T-helper 2 cell treated with Interferon-gamma antibody and Interleukin-4, amounts not matched to agents 5 μg/mL and 100 μg/mL, for 36 hours (primary cell): ENCODE data around the gene SPHKAP.

Experiments used
- DNase-seq: peaks from one replicate; pipeline ENCODE4 v3.0.0; 2021; ENCODE audit warnings: low spot score
- H3K27ac Mint-ChIP-seq: one replicate; pipeline ENCODE4 v1.8.0; 2021; ENCODE audit warnings: mild to moderate bottlenecking, mixed read lengths
- H3K27me3 Mint-ChIP-seq: one replicate; pipeline ENCODE4 v1.8.0; 2021; ENCODE audit warnings: low read depth, mixed read lengths
- H3K36me3 Mint-ChIP-seq: one replicate; pipeline ENCODE4 v1.8.0; 2021; ENCODE audit warnings: low read depth, mixed read lengths
- H3K4me1 Mint-ChIP-seq: one replicate; pipeline ENCODE4 v1.8.0; 2021; ENCODE audit warnings: low read depth, mixed read lengths
- H3K4me3 Mint-ChIP-seq: one replicate; pipeline ENCODE4 v1.8.0; 2022; ENCODE audit warnings: mild to moderate bottlenecking, moderate library complexity, mixed read lengths
- H3K9me3 Mint-ChIP-seq: one replicate; pipeline ENCODE4 v1.8.0; 2021; ENCODE audit warnings: mixed read lengths

The SPHKAP gene

GRCh38 chr2:228072669-228073068, 108.8 kb downstream of the SPHKAP start:
- Mint-ChIP-seq H3K4me1 (no peaks in the 10 kb centered on the region), H3K27ac (no peak overlapping the region), H3K9me3 (no peaks in the 10 kb centered on the region), H3K36me3 (no peaks in the 10 kb centered on the region), H3K4me3 (no peak overlapping the region), H3K27me3 (no peaks in the 10 kb centered on the region)
- DNase-seq: no peak

- H3K36me3 Mint-ChIP-seq: no peaks in the 10 kb centered on the region
- H3K27me3 Mint-ChIP-seq: no peaks in the 10 kb centered on the region
- no peaks in the 10 kb centered on the region for H3K9me3 Mint-ChIP-seq
- no peak for DNase-seq
- no peak overlapping the region for H3K4me3 Mint-ChIP-seq
- H3K4me1 Mint-ChIP-seq: no peaks in the 10 kb centered on the region
- H3K27ac Mint-ChIP-seq: no peak overlapping the region
These were observed 114.2 kb downstream of the SPHKAP start for GRCh38 chr2:228067309-228067708.

- Mint-ChIP-seq H3K4me1 (no peaks in the 10 kb centered on the region), H3K27me3 (no peaks in the 10 kb centered on the region), H3K9me3 (no peaks in the 10 kb centered on the region), H3K4me3 (no peak overlapping the region), H3K36me3 (no peaks in the 10 kb centered on the region), H3K27ac (no peak overlapping the region)
- no peak for DNase-seq
These were observed 115.2 kb downstream of the SPHKAP start for GRCh38 chr2:228066126-228066798.

- H3K4me1 Mint-ChIP-seq: no peaks in the 10 kb centered on the region
- H3K9me3 Mint-ChIP-seq: no peaks in the 10 kb centered on the region
- H3K27me3 Mint-ChIP-seq: no peaks in the 10 kb centered on the region
- no peak overlapping the region for H3K27ac Mint-ChIP-seq
- DNase-seq: no peak
- H3K4me3 Mint-ChIP-seq: no peak overlapping the region
- H3K36me3 Mint-ChIP-seq: no peaks in the 10 kb centered on the region
These were observed 115.8 kb downstream of the SPHKAP start for GRCh38 chr2:228065686-228066085.

DNA sequence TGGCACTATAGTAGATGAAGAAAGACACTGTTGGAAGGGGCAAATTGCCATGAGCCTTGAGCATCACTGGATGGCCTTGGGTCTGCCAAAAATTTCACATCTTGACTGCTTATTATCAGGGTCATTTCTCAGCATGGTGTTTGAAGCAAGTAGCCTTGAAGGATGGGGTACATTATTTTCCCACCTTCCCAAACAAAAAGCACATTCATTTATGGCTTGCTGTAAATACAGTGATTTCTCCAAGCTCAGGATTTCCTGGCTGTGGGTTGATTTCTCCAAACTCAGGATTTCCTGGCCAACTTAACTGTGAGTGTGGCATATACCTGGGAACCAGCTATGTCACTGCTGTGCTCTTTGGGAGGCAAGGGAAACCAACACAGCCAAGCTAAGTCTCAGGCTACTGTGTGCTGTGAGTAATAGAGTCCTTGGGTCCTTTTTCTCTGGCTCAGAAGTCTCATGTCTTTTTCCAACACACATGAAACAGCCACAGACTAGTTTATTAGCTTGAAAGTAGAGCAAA, 116.6 kb downstream of the SPHKAP start:
- no peak for DNase-seq
- H3K36me3 Mint-ChIP-seq: no peaks in the 10 kb centered on the region
- H3K27ac Mint-ChIP-seq: no peak overlapping the region
- no peaks in the 10 kb centered on the region for H3K9me3 Mint-ChIP-seq
- H3K4me1 Mint-ChIP-seq: no peaks in the 10 kb centered on the region
- no peak overlapping the region for H3K4me3 Mint-ChIP-seq
- no peaks in the 10 kb centered on the region for H3K27me3 Mint-ChIP-seq

DNA sequence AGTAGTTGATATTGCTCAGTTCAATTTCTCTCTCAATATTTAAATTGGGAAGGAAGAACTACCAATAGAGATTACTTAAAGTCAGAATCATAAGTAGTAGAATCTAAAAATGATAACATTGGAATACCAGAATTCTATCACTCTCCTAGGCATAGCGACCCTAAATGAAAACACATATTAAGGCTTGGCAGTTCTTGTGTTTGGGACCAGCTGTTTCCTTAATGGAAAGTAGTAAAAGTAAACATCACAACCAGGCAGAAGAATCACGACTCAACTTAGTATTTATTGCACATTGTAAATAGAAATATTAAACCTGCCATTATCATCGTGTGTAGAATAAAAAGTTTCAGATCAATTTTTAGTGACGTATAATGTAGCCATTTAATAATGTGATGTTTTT, 117.5 kb downstream of the SPHKAP start:
- Mint-ChIP-seq H3K27ac (no peak overlapping the region), H3K4me3 (no peak overlapping the region), H3K27me3 (no peaks in the 10 kb centered on the region), H3K9me3 (no peaks in the 10 kb centered on the region), H3K4me1 (no peaks in the 10 kb centered on the region), H3K36me3 (no peaks in the 10 kb centered on the region)
- no peak for DNase-seq

DNA sequence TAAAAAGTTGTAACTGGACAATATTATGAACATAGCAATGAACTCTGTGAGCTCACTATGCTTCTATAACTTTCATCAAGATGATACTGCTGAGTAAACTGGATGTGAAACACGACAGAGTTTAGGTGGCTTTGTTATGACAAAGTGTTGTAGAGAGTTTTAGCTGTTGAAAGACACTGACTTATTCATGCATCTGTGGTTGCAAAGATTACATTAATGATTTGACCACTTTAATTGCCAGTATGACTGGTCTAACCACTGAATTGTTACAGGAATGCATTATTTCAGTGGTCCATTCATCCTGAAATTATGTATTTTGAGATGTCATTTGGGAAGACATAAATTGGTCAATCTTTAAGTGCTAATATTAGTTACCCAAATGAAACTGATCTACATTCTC, 117.9 kb downstream of the SPHKAP start:
- H3K27ac Mint-ChIP-seq: no peak overlapping the region
- no peaks in the 10 kb centered on the region for H3K4me1 Mint-ChIP-seq
- no peaks in the 10 kb centered on the region for H3K9me3 Mint-ChIP-seq
- H3K36me3 Mint-ChIP-seq: no peaks in the 10 kb centered on the region
- no peak for DNase-seq
- H3K4me3 Mint-ChIP-seq: no peak overlapping the region
- H3K27me3 Mint-ChIP-seq: no peaks in the 10 kb centered on the region

DNA sequence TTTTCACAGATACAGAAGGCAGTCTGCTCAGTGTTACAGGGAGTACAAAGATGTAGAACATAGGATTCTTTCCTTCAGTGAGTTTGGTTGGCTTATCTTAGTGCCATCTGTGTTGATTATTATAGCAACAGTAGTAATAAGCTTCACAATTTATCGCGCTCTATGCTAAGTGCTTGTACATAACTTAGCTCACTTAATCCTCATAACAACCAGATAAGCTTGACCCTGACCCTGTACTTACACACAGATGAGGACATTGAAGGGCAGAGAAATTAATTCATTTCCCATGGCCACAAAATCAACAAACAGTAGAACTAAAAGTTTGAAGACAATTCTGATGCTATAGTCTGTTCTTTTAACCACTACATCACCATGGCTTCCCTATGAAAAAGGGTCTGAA, 121.8 kb downstream of the SPHKAP start:
- Mint-ChIP-seq H3K27ac (no peak overlapping the region), H3K36me3 (no peaks in the 10 kb centered on the region), H3K27me3 (no peaks in the 10 kb centered on the region), H3K4me3 (no peak overlapping the region), H3K4me1 (no peaks in the 10 kb centered on the region), H3K9me3 (no peaks in the 10 kb centered on the region)
- no peak for DNase-seq

- no peak for DNase-seq
- H3K4me1 Mint-ChIP-seq: no peaks in the 10 kb centered on the region
- H3K36me3 Mint-ChIP-seq: no peaks in the 10 kb centered on the region
- no peaks in the 10 kb centered on the region for H3K27me3 Mint-ChIP-seq
- no peak overlapping the region for H3K4me3 Mint-ChIP-seq
- no peak overlapping the region for H3K27ac Mint-ChIP-seq
- no peaks in the 10 kb centered on the region for H3K9me3 Mint-ChIP-seq
These were observed 125.0 kb downstream of the SPHKAP start for GRCh38 chr2:228056293-228057097.

DNA sequence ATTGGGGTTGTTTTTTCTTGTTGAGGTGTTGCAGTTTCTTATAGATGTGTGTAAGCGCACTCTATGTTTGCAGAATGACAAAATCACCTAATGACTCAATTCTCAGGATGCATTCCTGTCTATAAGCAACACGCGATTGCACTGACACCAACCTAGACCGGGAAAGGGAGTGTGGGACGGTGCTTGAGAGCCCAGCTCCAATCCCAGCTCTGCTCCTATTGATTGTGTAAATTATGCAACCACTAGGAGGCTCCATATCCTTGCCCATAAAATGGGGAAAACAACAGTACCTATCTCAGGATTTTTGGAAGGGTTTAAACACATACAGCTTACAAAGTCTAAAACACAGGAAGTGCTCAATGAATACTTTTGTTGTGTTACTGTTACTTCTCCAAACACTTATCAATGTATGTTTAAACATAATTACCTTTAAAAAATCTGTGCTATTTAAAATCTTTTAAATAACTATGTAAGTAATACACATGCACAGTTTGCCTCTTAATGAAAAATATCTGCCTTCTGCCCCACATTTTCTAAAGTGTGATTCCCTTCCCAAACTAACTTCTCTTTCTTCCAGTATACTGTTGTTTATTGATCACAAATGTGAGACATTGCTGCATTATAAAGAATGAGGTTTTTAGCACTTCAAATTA, 132.5 kb downstream of the SPHKAP start:
- Mint-ChIP-seq H3K27me3 (no peaks in the 10 kb centered on the region), H3K27ac (no peak overlapping the region), H3K4me3 (no peak overlapping the region), H3K9me3 (no peaks in the 10 kb centered on the region), H3K36me3 (no peaks in the 10 kb centered on the region), H3K4me1 (no peaks in the 10 kb centered on the region)
- DNase-seq: no peak

- H3K36me3 Mint-ChIP-seq: no peaks in the 10 kb centered on the region
These were observed 140.5 kb downstream of the SPHKAP start for GRCh38 chr2:228040995-228041394.

DNA sequence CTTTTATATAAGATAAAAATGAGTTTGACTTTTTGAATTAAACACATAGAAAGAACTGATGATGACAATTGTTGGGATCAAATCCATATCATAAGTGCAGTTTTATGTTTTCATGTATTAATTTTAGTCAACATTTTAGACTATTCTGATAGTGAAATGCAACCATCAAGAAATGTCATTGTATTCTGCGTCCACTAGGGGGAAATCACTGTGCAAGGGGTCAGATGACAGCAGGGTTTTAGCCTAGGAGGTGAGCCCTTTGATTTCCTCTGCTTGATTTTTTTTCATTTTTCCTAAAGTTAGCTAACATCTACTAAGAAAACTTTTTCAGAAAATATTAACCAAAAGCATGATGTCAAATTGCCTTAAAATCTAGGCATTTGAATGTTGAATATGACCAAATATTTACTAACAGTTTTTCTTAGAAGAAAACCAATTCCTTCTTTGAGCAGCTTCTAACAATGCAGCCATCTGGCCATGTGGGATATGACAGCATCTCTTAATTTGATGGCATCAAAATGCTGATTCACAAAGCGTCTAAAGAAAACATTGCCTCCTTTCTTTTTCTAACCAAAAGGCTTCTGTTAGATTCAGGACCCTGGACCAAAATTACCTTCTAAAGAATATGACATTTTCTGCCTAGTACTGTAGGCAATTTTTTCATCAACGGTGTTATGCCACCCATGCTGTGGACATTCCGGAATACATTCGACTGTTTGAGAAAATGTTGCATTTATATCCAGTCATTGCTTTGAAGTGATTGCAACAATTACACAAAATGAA, 141.5 kb downstream of the SPHKAP start:
- Mint-ChIP-seq H3K4me1 (no peaks in the 10 kb centered on the region), H3K36me3 (no peaks in the 10 kb centered on the region), H3K4me3 (no peak overlapping the region), H3K9me3 (no peaks in the 10 kb centered on the region), H3K27ac (no peak overlapping the region), H3K27me3 (no peaks in the 10 kb centered on the region)
- DNase-seq: no peak

More at GRCh38 chr2:228040995-228041394, 140.5 kb downstream of the SPHKAP start:
- Mint-ChIP-seq H3K4me3 (no peak overlapping the region), H3K9me3 (no peaks in the 10 kb centered on the region), H3K4me1 (no peaks in the 10 kb centered on the region), H3K27ac (no peak overlapping the region), H3K27me3 (no peaks in the 10 kb centered on the region)
- DNase-seq: no peak

DNA sequence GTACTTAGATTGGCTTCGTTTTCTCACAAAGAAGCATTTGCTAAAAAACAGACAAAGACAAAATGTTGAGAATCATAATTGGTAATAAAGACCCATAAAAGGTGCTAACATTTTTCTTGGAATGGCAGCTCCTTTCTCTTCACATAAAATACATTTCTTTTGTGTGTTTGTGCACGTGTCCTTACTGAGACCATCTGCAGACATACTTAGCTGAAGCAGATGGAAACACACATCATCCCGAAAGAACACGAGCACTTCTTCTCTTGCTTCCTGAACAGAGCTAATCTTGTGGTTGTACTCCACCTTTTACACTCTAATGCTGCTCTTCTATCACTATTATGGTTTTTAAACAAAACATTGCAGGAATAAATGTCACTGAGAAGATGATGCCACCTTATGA, 142.5 kb downstream of the SPHKAP start:
- Mint-ChIP-seq H3K9me3 (no peaks in the 10 kb centered on the region), H3K27me3 (no peaks in the 10 kb centered on the region)

More for the DNA sequence above, 142.5 kb downstream of the SPHKAP start:
- Mint-ChIP-seq H3K27ac (no peak overlapping the region), H3K36me3 (no peaks in the 10 kb centered on the region), H3K4me3 (no peak overlapping the region), H3K4me1 (no peaks in the 10 kb centered on the region)
- DNase-seq: no peak
